CD4-positive, alpha-beta T cell treated with Interleukin-4 for 4 hours (primary cell): ENCODE data around the gene PHKG1.
"Not testable (repeated sequence)": the region's sequence is repeated elsewhere in the genome, so short reads cannot be mapped to it uniquely, and the experiment has no call there.

Experiments used
- DNase-seq: peaks from one replicate; pipeline ENCODE4 v3.0.0-alpha.2; 2020

The PHKG1 gene

GRCh38 chr7:56092789-56093531 is at the start of gene PHKG1:
PHKG1 (minus strand) TSS chr7:56092952; CDS start chr7:56088941, 4,011 bp downstream.
- DNase-seq, result no peak

- not testable (repeated sequence) for DNase-seq
These were observed 38.3 kb upstream of the PHKG1 start for GRCh38 chr7:56131062-56131461.

GRCh38 chr7:56127241-56127975 is 34.7 kb upstream of the PHKG1 start:
- DNase-seq, result no peak

- DNase-seq, result no peak
These were observed 33.1 kb upstream of the PHKG1 start for GRCh38 chr7:56125831-56126230.

- no peak for DNase-seq
These were observed 32.2 kb upstream of the PHKG1 start for GRCh38 chr7:56124981-56125380.

GRCh38 chr7:56121440-56121839 is 28.7 kb upstream of the PHKG1 start:
- DNase-seq, result no peak

- DNase-seq, result no peak
These were observed 23.2 kb upstream of the PHKG1 start, which contains the start of gene NUPR2 for GRCh38 chr7:56115852-56116538. NUPR2 (minus strand) TSS chr7:56116417; CDS start chr7:56116314, 103 bp downstream.

- DNase-seq, result not testable (repeated sequence)
These were observed 19.5 kb upstream of the PHKG1 start for GRCh38 chr7:56112244-56112643.

GRCh38 chr7:56110611-56111010 is 17.9 kb upstream of the PHKG1 start:
- no peak for DNase-seq

GRCh38 chr7:56107954-56108258 is 15.2 kb upstream of the PHKG1 start:
- no peak for DNase-seq

GRCh38 chr7:56106108-56107073 is 13.6 kb upstream of the PHKG1 start, which contains the start of gene CHCHD2:
CHCHD2 (minus strand) TSS chr7:56106476; CDS start chr7:56106413, 63 bp downstream.
- DNase-seq, result peak; percentile 96

- DNase-seq, result peak; percentile 39
These were observed 12.8 kb upstream of the PHKG1 start for GRCh38 chr7:56105508-56105907.

GRCh38 chr7:56104138-56104537 is 11.4 kb upstream of the PHKG1 start:
- DNase-seq, result not testable (repeated sequence)

GRCh38 chr7:56099653-56100052 is 6.9 kb upstream of the PHKG1 start:
- DNase-seq, result no peak

GRCh38 chr7:56098187-56099008 is 5.6 kb upstream of the PHKG1 start:
- not testable (repeated sequence) for DNase-seq

- no peak for DNase-seq
These were observed 4.9 kb upstream of the PHKG1 start for GRCh38 chr7:56097700-56098099.

- DNase-seq, result not testable (repeated sequence)
These were observed 364 bp downstream of the PHKG1 start for GRCh38 chr7:56092388-56092787.

- no peak for DNase-seq
These were observed 1.2 kb downstream of the PHKG1 start for GRCh38 chr7:56091591-56091990.

- no peak for DNase-seq
These were observed 5.3 kb downstream of the PHKG1 start for GRCh38 chr7:56087445-56087844.

- DNase-seq, result no peak
These were observed 6.0 kb downstream of the PHKG1 start for GRCh38 chr7:56086761-56087160.

GRCh38 chr7:56083150-56083785 is 9.5 kb downstream of the PHKG1 start:
- DNase-seq, result no peak
